K562 (cell line): ENCODE data around the gene CDH3.

Experiments
- CTCF ChIP-seq, 3 experiments: IDR thresholded peaks in 2 of 3; conservative IDR thresholded peaks in 1 of 3; 2 replicates each; pipeline ENCODE4 v1.5.1; 2011 to 2012; ENCODE audit warnings: low read length in 3 of 3, mild to moderate bottlenecking in 3 of 3, control low read depth in 2 of 3, improper control_type of control experiment in 1 of 3, inconsistent platforms in 1 of 3, low read depth in 1 of 3, mixed read lengths in 1 of 3, moderate library complexity in 1 of 3; ENCODE audit not compliant: insufficient read depth in 2 of 3
- HDAC2 ChIP-seq: fragments of 450-650 bp; IDR thresholded peaks from 2 replicates; pipeline ENCODE4 v1.6.1; 2016; ENCODE audit warnings: mild to moderate bottlenecking
- KLF6 ChIP-seq: fragments of 250-450 bp; sonication (Bioruptor Pico); IDR thresholded peaks from 2 replicates; pipeline ENCODE4 v1.4.0; 2020; ENCODE audit warnings: mild to moderate bottlenecking, moderate library complexity, borderline replicate concordance
- SIX5 ChIP-seq, 2 experiments: IDR thresholded peaks; 2 replicates each; pipeline ENCODE4 v1.6.1; 2011; ENCODE audit warnings: low read length in 2 of 2, borderline replicate concordance in 1 of 2, low read depth in 1 of 2, mild to moderate bottlenecking in 1 of 2, moderate library complexity in 1 of 2; ENCODE audit not compliant: insufficient read depth in 1 of 2

DNA sequence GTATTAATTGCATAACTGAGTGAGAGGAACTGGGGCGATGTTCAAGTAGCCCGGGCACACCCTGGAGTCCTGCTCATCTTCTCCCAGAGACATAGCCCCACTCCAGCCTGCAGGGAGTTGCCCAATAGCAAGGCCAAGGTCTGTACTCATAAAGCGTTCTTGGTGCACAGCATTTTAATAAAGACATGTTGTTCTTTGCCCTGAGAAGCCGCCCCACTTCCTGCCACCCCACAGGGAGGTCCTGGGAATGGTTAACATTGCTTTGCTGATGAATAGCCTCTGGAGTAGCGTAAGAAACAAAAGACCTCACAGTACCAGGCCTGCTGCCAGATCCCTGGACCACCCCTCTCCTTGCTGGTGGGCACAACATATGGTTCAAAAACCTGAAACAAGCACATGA, 70.4 kb downstream of the CDH3 start:
- TF ChIP-seq CTCF (IDR thresholded peaks at IDR 0.05 in 2 of 3, conservative IDR thresholded peaks at IDR 0.05 in 1 of 3; ENCODE audit: insufficient read depth in 2 of 3, low read depth in 1 of 3, low read length in 3 of 3) (no peak), KLF6 (CRISPR knock-in tag) (no peak), SIX5 (IDR thresholded peaks at IDR 0.05; ENCODE audit: borderline replicate concordance in 1 of 2, insufficient read depth in 1 of 2, low read depth in 1 of 2, low read length in 2 of 2) (no peak), HDAC2 (no peak)
